ENCODE measurements around the gene EIPR1. TPM values are rescaled to one million over a fixed set of nuclear protein-coding genes. Genes with fewer than 3 reads are reported as not detected.

EIPR1 gene
- total and polyA plus RNA-seq, 2 experiments from 2014 or later = 17.4 to 46.3 TPM

DNA sequence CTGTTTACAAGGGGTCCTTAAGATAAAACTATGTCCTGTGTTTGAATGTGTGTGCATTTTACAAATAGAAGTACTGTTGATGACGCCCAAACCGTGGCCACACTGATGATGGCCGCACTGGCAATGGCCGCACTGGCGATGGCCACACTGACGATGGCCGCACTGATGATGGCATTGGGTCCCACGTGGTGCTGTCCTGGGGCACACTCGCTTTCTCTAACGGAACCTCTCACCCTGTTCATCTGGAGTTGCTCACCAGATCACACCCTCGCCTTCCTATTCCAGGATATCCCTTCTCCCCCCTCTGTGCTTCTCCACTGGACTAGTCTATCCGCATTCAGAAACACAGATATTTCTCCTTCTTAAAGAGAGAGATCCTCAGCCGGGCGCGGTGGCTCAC is 192.4 kb downstream of the EIPR1 start:
- Histone ChIP-seq H3K9me2 (ENCODE audit: insufficient read depth) (no peaks in the 10 kb centered on the region), H3K79me2 (replicated peaks; ENCODE audit: insufficient read depth) (no peaks in the 10 kb centered on the region), H3F3A (replicated peaks; ENCODE audit: low read depth) (no peaks in the 10 kb centered on the region), H3K27ac (ENCODE audit: low read depth) (no peak overlapping the region), H3K4me2 (no peak overlapping the region), H3K36me3 (ENCODE audit: insufficient read depth) (no peaks in the 10 kb centered on the region), H3K4me1 (ENCODE audit: insufficient read depth) (no peaks in the 10 kb centered on the region), H3K4me3 (no peak overlapping the region), H2AFZ (no peak overlapping the region), H4K20me1 (replicated peaks; ENCODE audit: insufficient read depth) (no peaks in the 10 kb centered on the region; the same call in 1 of the 2 replicates), H3K27me3 (ENCODE audit: insufficient read depth) (no peaks in the 10 kb centered on the region)
- no peak for DNase-seq (ENCODE audit: low spot score)
- no peak overlapping the region for H3K4me3 Mint-ChIP-seq
- no peaks in the 10 kb centered on the region for H3K4me1 Mint-ChIP-seq
- ATAC-seq = no peak
- H3K27me3 Mint-ChIP-seq (ENCODE audit: insufficient read depth, low read depth, poor library complexity) = peaks cover 11% of the 10 kb centered on the region
- H3K9me3 Mint-ChIP-seq = peaks cover 8% of the 10 kb centered on the region; the same call in 1 of the 3 replicates
- TF ChIP-seq, protein P1, sequence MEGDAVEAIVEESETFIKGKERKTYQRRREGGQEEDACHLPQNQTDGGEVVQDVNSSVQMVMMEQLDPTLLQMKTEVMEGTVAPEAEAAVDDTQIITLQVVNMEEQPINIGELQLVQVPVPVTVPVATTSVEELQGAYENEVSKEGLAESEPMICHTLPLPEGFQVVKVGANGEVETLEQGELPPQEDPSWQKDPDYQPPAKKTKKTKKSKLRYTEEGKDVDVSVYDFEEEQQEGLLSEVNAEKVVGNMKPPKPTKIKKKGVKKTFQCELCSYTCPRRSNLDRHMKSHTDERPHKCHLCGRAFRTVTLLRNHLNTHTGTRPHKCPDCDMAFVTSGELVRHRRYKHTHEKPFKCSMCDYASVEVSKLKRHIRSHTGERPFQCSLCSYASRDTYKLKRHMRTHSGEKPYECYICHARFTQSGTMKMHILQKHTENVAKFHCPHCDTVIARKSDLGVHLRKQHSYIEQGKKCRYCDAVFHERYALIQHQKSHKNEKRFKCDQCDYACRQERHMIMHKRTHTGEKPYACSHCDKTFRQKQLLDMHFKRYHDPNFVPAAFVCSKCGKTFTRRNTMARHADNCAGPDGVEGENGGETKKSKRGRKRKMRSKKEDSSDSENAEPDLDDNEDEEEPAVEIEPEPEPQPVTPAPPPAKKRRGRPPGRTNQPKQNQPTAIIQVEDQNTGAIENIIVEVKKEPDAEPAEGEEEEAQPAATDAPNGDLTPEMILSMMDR (conservative IDR thresholded peaks at IDR 0.05; ENCODE audit: low read depth in 2 of 2) = no peak
- TF ChIP-seq JUNB (IDR thresholded peaks at IDR 0.05; ENCODE audit: unreplicated experiment) (no peak), CREB1 (CRISPR knock-in tag; IDR thresholded peaks at IDR 0.05; ENCODE audit: low read depth) (no peak), STAT1 (IDR thresholded peaks at IDR 0.05; ENCODE audit: unreplicated experiment) (no peak)
- TF ChIP-seq, protein P2, sequence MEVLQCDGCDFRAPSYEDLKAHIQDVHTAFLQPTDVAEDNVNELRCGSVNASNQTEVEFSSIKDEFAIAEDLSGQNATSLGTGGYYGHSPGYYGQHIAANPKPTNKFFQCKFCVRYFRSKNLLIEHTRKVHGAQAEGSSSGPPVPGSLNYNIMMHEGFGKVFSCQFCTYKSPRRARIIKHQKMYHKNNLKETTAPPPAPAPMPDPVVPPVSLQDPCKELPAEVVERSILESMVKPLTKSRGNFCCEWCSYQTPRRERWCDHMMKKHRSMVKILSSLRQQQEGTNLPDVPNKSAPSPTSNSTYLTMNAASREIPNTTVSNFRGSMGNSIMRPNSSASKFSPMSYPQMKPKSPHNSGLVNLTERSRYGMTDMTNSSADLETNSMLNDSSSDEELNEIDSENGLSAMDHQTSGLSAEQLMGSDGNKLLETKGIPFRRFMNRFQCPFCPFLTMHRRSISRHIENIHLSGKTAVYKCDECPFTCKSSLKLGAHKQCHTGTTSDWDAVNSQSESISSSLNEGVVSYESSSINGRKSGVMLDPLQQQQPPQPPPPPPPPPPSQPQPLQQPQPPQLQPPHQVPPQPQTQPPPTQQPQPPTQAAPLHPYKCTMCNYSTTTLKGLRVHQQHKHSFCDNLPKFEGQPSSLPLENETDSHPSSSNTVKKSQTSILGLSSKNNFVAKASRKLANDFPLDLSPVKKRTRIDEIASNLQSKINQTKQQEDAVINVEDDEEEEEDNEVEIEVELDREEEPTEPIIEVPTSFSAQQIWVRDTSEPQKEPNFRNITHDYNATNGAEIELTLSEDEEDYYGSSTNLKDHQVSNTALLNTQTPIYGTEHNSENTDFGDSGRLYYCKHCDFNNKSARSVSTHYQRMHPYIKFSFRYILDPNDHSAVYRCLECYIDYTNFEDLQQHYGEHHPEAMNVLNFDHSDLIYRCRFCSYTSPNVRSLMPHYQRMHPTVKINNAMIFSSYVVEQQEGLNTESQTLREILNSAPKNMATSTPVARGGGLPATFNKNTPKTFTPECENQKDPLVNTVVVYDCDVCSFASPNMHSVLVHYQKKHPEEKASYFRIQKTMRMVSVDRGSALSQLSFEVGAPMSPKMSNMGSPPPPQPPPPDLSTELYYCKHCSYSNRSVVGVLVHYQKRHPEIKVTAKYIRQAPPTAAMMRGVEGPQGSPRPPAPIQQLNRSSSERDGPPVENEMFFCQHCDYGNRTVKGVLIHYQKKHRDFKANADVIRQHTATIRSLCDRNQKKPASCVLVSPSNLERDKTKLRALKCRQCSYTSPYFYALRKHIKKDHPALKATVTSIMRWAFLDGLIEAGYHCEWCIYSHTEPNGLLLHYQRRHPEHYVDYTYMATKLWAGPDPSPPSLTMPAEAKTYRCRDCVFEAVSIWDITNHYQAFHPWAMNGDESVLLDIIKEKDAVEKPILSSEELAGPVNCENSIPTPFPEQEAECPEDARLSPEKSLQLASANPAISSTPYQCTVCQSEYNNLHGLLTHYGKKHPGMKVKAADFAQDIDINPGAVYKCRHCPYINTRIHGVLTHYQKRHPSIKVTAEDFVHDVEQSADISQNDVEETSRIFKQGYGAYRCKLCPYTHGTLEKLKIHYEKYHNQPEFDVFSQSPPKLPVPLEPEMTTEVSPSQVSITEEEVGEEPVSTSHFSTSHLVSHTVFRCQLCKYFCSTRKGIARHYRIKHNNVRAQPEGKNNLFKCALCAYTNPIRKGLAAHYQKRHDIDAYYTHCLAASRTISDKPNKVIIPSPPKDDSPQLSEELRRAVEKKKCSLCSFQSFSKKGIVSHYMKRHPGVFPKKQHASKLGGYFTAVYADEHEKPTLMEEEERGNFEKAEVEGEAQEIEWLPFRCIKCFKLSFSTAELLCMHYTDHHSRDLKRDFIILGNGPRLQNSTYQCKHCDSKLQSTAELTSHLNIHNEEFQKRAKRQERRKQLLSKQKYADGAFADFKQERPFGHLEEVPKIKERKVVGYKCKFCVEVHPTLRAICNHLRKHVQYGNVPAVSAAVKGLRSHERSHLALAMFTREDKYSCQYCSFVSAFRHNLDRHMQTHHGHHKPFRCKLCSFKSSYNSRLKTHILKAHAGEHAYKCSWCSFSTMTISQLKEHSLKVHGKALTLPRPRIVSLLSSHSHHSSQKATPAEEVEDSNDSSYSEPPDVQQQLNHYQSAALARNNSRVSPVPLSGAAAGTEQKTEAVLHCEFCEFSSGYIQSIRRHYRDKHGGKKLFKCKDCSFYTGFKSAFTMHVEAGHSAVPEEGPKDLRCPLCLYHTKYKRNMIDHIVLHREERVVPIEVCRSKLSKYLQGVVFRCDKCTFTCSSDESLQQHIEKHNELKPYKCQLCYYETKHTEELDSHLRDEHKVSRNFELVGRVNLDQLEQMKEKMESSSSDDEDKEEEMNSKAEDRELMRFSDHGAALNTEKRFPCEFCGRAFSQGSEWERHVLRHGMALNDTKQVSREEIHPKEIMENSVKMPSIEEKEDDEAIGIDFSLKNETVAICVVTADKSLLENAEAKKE (CRISPR knock-in tag; IDR thresholded peaks at IDR 0.05) = no peak
- TF ChIP-seq, protein P3, sequence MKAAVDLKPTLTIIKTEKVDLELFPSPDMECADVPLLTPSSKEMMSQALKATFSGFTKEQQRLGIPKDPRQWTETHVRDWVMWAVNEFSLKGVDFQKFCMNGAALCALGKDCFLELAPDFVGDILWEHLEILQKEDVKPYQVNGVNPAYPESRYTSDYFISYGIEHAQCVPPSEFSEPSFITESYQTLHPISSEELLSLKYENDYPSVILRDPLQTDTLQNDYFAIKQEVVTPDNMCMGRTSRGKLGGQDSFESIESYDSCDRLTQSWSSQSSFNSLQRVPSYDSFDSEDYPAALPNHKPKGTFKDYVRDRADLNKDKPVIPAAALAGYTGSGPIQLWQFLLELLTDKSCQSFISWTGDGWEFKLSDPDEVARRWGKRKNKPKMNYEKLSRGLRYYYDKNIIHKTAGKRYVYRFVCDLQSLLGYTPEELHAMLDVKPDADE (IDR thresholded peaks at IDR 0.05) = no peak
- no peak overlapping the region for H3K27ac Mint-ChIP-seq
- peaks cover 6% of the 10 kb centered on the region; the same call in 2 of the 3 replicates for H3K36me3 Mint-ChIP-seq (ENCODE audit: low read depth)
